GM12892 (cell line): ENCODE measurements around the gene ZFHX3.

Source experiments
- POLR2A ChIP-seq: IDR thresholded peaks from 2 replicates; pipeline ENCODE4 v1.6.1; 2011; ENCODE audit warnings: low read depth, low read length, control low read depth
- POLR2AphosphoS5 ChIP-seq: IDR thresholded peaks from 2 replicates; pipeline ENCODE4 v1.6.1; 2011; ENCODE audit warnings: low read depth, low read length, control low read depth

GRCh38 chr16:73022534-73022933, 25.4 kb downstream of the ZFHX3 start:
- TF ChIP-seq POLR2AphosphoS5 (no peak), POLR2A (no peak)
